HG03108 (cell line): ENCODE measurements around the gene BRD1.
"Not testable (repeated sequence)": the region's sequence is repeated elsewhere in the genome, so short reads cannot be mapped to it uniquely, and the experiment has no call there.

Source experiments
- ATAC-seq: cut with Tn5 transposase; IDR thresholded peaks from one replicate; pipeline ENCODE4 v1.9.1; 2021; ENCODE audit warnings: moderate library complexity; ENCODE audit not compliant: unreplicated experiment

Gene BRD1

DNA sequence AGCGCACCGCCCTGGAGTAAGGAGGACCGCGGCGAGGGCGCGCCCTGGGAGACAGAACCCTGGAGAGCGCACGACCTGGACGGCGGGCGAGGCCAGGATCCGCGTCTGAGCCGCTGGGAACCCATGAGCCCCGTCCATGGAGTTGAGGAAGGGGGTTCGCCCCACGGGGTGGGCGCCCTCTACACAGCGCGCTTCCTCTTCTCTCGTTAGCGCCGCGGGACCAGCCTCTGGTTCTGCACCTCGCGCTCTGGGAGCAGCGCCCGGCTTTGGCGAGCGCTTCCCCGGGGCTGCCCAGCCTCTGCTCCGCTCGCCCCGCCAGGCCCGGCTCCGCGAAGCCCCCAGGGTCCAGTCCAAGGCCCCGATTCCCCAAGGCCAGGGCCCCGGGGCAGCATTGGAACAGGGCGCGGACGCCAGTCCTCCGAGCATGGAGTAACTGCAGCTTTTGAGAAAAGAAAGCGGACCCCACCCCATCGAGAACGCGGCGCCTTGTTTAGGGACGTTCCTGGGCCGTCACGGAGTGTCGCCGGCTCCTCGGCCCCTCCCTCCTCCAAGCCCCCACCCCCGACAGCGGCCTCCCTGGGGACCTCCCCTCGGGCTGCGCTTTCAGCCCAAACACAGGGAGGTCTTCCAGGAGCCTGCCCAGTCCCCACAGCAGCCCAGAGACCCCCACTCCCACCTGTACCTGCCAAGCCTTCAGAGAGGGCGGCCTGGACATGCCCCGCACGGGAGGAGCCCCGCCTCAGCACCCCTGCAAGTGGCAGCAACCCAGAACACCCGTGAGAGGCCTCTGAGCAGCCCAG, 56.2 kb downstream of the BRD1 start:
- no peak for ATAC-seq

DNA sequence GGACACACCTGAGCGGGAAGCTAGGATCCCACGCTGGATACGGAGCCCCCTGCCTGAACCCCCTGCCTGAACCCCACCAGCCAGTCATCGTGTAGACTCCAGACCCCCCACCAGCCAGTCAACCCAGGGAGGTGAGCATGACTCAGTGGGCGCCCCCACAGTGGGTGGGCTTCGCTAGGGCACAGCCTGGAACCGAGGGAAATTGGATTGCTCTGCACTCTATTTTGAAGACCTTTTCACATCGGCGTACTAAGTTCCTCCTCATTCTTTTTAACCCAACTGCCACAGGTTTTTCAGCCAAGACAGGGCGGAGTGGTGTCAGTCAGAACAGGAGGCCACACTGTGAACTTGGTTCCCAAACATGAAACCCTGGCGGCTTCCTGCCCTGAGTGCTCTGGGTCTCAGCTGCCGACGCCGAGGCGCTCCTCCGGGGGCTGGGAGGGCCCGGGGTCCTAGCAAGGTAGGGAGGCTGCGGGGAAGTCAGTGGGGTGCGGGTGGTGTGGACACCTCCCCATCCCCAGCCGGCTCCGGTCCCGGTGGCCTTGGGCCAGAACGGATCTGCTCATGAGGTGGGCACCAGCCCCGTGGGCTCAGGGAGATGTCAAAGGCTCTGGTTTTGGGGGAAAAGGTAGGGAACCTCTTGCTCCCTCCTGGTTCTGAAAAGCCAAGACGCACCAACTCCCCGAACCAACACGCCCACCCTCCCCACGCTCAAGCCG, 57.0 kb downstream of the BRD1 start:
- ATAC-seq: no peak

DNA sequence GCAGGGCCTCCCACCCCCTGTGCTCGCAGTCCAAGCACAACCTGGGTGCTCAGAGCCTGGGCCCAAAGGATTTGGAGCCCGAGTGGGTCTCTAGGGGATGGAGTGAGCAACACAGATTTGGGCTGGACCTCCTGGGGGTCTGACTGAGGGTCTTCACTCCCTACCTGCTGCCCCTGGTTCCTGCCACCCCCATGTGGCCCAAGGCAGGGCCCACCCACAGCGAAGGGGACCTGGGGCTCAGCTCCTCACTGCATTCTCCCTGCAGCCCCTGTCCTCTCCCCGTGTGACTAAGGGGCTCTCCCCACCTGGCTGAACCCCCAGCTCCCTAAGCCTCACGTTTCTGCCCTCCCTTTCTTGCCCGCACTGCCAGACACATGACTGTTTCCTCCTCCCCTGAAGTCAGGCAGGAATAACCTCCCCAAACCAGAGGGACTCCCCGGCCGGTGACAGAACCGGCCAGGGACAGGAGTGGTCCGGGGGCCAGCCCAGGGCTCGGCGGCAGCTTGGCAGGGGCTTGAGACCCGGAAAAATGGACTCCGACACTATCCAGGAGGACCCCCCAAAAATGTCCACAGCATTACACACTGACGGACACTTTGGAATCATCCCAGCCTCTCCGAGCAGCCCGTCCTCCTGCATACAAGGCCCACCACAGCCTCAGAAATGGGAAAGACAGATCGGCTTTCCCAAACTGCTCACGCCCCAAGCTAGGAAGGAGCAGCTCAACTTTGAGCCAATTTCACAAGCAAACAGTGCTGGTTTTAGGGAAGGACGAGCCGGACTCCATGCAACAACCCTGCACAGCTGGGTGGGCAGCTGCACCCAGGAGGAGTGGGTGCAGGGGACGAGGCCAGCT, 57.8 kb downstream of the BRD1 start:
- ATAC-seq: no peak

DNA sequence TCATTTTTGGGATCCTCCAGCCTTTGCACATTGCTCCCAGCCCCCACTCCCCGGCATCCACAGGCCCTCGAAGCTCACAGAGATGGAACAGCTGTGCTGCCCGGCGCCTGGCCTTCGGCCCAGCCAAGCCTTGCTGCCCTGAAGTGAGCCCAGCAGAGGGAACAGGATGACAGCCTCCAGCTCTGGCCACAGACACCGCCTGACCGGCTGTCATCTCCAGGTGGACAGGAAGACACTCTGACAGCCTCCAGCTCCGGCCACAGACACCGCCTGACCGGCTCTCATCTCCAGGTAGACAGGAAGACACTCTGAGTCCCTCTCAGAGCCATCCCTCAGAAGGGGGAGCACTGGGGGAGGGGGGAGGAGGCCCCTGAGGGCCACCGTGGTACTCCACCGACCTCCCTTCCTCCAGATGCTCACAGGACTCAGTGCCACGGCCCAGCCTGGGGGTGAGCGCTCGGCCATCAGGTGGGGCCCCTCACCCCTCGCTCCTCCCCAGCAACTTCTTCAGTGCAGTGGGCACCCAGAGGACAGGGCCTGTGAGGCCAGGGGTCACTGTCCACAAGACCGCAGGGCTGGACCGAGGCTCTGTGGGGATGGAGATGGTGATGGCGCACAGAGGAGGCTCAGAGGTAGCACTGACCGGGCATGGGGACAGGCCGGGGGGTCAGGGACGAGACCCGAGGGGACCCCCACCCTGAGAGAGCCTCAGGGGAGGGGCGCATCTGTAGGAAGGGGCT, 58.6 kb downstream of the BRD1 start:
- ATAC-seq: no peak

DNA sequence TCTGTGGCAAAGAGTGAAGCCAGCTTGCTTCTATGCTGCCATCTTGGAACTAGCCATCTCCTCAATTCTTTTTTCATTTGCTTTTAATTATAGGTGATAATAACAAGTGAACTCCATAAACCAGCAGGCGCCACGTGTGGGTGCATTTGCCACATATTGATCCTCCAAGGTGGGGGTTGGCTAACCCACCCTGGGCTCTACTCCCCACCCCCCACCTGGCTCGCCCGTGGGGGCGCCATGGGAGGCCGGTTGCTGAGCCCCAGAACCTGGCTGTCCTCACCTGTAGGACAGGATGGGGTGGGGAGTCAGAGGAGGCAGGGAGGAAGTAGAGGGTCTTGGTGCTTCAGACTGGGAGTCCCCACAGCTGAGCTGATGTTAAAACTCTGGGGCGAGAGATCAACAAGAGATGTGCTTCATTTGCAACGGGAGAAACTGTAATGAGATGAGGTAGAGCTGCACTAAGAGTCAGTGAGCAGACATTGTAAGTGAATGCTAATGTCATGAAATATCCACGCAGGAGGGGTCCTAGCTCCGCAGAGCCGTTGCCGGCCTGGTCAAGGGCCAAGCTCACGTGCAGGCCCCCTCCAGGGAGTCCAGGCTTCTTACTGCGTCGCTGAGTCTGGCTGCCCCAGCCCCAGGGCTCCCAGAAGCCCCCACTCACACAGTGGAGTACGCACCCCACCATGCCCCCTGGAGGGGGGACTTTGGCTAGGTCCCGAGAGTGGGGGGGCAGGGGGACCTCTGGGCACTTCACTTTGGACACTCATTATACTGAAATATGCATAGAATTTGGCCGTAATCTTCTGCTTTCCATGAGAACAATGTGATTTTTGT, 59.4 kb downstream of the BRD1 start:
- no peak for ATAC-seq

DNA sequence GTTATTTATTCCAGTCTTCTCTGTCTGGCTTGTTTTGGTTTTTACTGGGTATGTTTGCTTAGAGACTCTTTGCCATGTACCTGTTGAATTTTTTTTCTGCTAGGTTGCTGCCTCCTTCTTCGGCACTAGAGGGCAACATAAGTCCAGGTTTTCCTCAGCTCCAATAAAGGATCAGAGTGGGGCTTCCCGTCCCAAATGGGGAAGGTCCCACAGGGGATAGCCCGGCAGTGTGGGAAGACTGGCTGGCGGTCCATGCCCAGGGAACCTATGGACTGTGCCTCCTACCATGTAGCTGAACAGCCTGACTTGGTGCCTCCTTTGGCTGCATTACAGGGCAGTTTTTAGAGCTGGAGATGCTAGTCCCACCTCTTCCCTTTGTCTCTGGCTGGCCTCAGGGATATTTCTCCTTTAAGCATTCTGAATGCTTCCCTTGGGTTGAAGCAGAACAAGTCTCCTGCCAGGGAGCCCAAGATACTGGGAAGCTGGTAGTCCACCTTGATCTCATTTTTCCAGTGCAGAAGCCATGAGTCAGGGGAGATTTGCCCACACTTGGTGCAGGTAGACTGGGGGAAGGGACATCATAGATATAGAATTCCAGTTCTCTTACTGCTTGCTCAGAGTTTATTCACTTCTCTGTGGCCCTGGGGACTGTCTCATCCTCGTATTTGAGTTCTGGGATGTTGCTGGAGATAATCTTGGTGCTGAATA, 60.2 kb downstream of the BRD1 start:
- ATAC-seq: no peak

DNA sequence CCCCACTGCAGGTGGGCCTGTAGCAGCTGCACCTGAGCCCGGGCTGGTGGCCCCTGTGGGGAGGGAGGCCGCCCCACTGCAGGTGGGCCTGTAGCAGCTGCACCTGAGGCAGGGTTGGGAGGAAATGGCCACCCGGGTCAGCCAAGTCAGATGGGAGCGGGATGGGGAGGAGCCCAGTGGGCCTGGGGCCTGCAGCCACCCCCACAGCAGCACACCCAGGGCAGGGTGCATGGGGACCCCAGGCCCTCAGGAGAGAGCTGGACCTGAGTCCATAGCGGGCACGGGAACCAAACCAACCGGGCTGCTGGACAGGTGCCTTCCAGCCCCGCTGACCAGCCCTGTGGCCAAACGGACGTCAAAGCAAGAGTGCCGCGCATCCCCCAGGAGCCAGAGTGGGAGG, 61.7 kb downstream of the BRD1 start:
- ATAC-seq: no peak

DNA sequence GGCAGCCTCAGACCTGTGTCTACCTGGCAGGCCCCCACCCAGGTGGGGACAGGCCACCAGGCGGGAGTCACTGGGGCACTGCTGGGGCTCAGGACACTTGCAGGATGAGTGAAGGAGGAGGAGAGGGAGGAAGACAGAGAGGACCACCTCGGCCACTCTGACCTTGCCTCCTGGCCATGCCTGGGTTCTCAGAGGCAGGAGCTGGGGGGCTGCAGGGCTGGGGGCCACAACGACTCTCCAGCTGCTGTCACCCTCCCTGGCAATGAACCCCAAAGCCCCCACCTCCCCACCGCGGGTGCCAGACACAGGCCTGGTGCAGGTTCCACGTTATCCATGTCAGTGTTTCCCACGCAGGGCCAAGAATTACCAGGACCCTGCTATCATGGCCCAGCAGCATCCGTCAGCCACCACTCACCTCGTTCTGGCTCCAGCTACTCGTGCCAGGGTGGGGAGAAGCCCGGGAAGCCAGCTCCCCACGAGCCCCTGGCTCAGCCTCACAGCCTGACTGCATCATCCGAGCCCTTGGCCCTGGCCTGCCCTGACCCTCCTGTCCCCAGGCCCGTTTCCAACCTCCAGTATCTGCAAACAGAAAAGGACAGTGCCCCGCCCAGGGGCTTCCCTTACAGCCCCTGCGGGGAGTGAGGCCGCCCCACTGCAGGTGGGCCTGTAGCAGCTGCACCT, 62.4 kb downstream of the BRD1 start:
- ATAC-seq: no peak

DNA sequence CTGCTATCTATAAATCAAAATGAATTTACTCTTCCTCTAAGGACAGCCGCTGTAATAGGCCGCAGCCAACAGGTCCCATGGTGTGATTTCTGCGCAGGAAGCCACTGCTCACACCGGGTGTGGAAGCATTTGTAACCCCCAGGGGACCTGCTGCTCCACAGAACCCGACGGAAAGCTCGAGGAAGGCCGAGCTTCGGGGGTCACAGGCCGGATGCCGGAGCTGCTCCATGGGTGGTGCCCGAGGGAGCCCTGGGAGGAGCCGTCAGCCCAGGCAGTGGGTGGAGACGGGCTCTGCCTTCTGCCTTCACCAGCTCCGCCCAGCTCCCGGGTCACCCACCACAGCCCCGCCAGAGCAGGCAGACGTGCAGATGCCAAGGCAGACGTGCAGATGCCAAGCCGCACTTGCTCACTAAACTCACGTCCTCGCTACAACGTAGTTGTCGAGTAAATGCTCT, 63.5 kb downstream of the BRD1 start:
- ATAC-seq: no peak

DNA sequence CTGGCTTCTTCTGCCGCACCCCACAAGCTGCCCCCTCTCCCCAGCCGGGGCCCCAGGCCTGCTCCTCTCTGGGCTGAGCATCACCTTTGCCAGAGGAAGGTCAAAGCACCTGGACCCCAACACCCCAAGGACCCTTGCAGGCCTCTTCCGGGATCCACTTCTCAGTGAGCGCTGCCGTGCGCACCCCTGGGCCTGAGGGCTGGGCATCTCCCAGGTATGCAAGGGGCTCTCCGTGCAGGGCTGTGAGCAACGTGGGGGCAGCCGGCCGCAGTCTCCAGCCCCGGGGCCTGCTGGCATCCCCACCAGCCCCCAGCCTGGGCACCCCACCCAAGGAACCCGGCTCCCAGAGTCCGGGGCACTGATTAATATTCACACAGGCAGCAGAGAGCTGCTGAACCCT, 64.0 kb downstream of the BRD1 start:
- no peak for ATAC-seq

DNA sequence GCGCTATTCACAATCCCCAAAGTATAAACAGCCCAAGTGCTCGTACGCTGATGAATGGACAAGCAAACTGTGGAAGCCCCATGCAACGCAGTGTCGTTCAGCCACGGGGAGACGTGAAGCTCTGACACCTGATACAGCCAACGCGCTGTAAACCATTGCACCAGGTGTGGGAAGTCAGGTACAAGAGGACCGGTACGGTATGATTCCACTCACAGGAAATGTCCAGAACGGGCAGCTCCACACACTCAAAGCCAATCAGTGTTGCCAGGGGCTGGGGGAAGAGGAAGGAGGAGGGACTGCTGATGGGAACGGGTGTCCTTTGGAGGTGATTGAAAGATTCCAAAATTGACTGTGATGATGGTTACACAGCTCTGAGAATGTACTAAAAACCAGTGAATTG, 64.5 kb downstream of the BRD1 start:
- ATAC-seq: no peak

DNA sequence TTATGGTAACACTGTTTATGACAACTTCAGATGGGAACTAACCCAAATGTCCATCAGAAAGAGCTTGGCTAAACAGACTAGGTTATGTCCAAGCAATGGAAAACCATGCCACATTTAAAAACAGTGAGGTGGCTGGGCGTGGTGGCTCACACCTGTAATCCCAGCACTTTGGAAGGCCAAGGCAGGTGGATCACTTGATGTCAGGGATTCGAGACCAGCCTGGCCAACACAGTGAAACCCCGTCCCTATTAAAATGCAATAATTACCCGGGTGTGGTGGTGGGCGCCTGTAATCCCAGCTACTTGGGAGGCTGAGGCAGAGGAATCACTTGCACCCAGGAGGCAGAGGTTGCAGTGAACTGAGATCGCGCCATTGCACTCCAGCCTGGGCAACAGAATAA, 65.1 kb downstream of the BRD1 start:
- not testable (repeated sequence) for ATAC-seq

DNA sequence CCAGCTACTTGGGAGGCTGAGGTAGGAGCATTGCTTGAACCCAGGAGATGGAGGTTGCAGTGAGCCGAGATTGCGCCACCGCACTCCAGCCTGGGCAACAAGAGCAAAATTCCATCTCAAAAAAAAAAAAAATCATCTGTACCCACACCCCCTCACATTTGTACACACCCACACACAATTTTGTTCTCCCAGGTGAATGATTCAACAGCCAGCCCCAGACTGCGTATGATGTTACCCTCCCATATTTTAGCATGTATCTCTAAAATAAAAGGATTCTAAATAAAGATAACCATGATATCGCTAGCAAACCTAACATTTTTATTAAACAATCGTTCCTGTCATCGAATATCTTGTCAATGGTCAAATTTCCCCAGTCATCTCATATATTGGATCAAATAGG, 65.8 kb downstream of the BRD1 start:
- no peak for ATAC-seq

DNA sequence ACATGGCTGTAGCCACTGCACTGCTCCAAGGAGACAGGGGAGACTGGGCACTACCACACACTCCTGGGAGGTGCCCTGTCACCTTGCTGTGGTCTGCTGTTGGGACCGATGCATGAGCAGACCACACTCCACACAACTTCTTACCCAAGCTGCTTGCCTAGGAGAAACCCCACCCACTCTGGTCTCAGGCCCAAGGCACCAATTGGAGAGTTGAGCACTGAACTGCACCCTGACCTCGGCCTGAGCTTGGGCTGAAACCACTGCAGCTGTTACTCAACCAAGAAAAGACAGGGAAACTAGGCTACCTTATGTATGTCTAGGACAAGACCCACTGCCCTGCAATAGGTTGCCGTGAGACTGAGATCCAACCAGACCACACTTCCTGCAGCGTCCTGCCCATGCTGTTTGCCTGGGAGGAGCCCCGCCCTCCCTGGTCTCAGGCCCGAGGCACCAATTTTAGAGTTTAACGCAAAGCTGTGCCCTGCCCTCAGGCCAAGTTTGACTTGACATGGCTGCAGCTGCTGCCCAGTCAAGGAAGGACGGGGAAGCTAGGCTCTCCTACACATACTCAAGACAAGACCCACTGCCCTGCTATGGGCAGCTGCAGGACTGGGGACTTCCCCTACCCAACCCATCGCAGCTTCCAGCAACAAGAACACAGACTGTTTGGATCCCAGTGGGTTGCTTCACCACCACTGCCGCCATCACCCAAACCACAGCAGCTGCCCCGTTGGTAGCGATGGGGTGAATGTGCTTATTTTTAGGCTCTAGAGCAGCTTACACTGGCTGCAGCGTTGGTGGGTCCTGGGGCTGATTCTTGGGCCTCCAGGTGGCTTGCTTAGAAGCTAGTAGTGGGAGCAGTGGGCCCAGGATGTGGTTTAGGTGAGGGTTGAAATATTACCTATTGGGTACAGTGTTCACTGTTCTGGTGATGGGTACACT, 66.8 kb downstream of the BRD1 start:
- ATAC-seq: peak; percentile 56

DNA sequence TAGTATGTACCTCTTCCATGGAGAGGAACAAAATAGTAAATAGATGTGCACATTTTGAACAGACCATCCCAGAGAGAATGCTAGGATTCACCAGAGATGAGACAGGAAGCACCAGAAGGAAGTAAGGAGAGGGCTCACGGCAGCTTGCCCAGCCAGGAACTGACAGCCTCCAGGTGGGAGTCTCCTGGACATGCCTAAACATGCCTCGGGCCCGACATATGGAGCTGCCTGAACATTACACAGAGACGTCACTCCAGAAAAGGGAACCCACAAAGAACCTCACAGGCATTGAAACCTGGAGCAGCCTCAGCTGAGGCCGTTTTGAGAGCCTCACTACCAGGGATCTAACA, 67.4 kb downstream of the BRD1 start:
- no peak for ATAC-seq

DNA sequence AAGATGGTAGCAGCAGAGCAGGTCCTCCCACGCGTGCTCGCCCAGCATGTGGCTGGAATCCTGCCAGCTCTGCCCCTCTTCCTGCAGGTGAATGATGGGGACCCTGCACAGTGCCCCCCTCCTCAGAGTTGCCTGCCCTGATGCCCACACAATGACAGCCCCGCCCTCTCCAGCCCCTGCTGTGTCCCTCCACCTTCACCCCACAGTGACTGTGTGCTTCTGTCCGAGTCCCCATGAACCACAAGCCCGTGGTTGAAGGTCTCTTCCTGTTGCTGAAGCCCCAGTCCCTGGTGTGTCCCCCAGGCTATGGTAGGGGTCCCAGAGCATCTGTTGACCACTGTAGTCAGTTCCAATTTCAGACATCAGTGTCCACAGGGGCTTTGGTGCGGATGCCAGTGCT, 71.0 kb downstream of the BRD1 start:
- no peak for ATAC-seq

DNA sequence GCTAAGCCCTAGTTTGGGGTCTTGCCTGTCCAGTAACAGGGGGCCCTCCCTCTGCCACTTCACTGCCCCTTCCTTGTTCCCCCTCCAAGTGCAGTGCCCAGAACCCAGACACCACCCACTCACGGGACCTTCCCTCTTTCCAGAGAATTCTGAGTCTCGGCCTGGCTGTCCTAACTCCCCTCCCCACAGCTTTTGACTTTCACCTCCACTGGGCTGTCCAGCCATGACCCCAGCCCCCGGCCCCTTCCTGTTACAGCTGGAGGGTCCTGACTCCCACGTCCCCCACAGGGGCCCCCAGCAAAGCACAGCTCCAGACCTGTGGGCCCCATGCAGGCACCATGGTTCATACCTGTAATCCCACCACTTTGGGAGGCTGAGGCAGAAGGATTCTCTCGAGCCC, 71.5 kb downstream of the BRD1 start:
- no peak for ATAC-seq

DNA sequence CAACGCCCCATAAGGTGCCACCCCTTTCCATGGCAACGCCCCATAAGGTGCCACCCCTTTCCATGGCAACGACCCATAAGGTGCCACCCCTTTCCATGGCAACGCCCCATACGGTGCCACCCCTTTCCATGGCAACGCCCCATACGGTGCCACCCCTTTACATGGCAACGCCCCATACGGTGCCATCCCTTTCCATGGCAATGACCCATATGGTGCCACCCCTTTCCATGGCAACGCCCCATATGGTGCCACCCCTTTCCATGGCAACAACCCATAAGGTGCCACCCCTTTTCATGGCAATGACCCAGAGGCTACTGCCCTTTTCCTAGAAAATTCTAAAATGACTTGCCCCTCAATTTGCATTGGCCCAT, 72.1 kb downstream of the BRD1 start:
- no peak for ATAC-seq
